Measurements from ENCODE around the gene SNAI3. TPM values are rescaled to one million over a fixed set of nuclear protein-coding genes. Genes with fewer than 3 reads are reported as not detected.

Gene SNAI3
- total and polyA plus RNA-seq, 9 of the 15 experiments (the other 6 are each of a cell fraction or from before 2014, with no cell fraction given) = 0.04 to 4.1 (median 0.80) TPM; not detected in 1

DNA sequence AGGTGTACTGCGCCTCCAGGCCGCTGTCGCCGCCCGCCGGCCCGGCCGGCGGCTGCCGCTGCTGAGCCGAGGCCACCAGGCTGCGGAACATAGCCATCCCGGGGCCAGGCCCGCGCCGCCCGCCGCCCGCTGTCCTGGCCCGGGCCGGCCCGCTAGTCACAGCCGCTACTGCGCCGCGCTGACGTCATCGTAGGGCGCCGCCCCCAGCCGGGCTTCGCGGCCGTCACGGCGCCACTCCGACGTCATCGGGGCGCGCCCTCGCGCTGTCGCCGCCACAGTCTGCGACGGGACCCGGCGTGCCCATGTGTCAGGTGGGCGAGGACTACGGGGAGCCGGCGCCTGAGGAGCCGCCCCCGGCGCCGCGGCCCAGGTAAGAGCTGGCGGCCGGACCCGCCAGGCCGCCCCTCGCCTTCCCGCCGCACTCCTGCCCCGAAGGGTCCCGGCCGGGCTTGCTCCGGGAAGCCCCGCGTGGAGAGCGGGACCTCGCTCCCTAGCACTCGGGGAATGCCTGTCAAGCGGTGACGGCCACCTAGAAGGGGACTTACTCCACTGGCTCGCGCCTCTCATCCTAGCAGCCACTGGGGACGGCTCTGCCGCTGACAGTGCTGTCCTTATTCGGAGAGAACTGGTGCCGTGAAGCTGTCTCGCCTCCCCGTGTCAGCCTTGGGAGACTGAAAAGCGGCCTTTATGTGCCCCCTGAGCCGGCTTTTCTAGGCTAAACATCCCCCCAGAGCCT lies 20.1 kb upstream of the SNAI3 start, which contains the start of the genes CTU2 and RNF166 (continued):
- TF ChIP-seq ZHX1 (conservative IDR thresholded peaks at IDR 0.05; ENCODE audit: low read length) (peak; percentile 87), FOXP1 (CRISPR knock-in tag; IDR thresholded peaks at IDR 0.05) (peak; percentile 59; the same call in 1 of the 2 replicates), TOE1 (IDR thresholded peaks at IDR 0.05; ENCODE audit: borderline replicate concordance) (no peak), TOE1 (CRISPR knock-in tag; IDR thresholded peaks at IDR 0.05; ENCODE audit: borderline replicate concordance, low read depth) (0 out of 2 replicates have a peak, but pooled peaks have one; percentile 36), PHF8 (IDR thresholded peaks at IDR 0.05; ENCODE audit: borderline replicate concordance, low read length) (peak; percentile 88; the same call in 1 of the 2 replicates), POLR2G (IDR thresholded peaks at IDR 0.05; ENCODE audit: low read depth, low read length) (peak; percentile 90), NONO (IDR thresholded peaks at IDR 0.05; ENCODE audit: low read depth in 2 of 2, low read length in 1 of 2) (peak in 1 of 2 experiments; percentile 86; a peak in 3 of 4 replicates), SIX5 (IDR thresholded peaks at IDR 0.05; ENCODE audit: borderline replicate concordance in 1 of 2, insufficient read depth in 1 of 2, low read depth in 1 of 2, low read length in 2 of 2) (peak; percentile 36 to 47; a peak in 3 of 4 replicates), FOXK2 (conservative IDR thresholded peaks at IDR 0.05 in 1 of 2, IDR thresholded peaks at IDR 0.05 in 1 of 2; ENCODE audit: low read depth in 2 of 2) (no peak; a peak in 1 of 4 replicates), ZNF398 (CRISPR knock-in tag; IDR thresholded peaks at IDR 0.05) (no peak), DACH1 (IDR thresholded peaks at IDR 0.05; ENCODE audit: partially characterized antibody) (peak; percentile 52), HOMEZ (CRISPR knock-in tag; IDR thresholded peaks at IDR 0.05) (peak; percentile 85; the same call in 1 of the 2 replicates), ZBED1 (IDR thresholded peaks at IDR 0.05) (0 out of 2 replicates have a peak, but pooled peaks have one; percentile 82), HDAC2 (IDR thresholded peaks at IDR 0.05) (peak; percentile 32; the same call in 1 of the 2 replicates), KLF10 (CRISPR knock-in tag; IDR thresholded peaks at IDR 0.05) (no peak)
- TF ChIP-seq, protein P1, sequence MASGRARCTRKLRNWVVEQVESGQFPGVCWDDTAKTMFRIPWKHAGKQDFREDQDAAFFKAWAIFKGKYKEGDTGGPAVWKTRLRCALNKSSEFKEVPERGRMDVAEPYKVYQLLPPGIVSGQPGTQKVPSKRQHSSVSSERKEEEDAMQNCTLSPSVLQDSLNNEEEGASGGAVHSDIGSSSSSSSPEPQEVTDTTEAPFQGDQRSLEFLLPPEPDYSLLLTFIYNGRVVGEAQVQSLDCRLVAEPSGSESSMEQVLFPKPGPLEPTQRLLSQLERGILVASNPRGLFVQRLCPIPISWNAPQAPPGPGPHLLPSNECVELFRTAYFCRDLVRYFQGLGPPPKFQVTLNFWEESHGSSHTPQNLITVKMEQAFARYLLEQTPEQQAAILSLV (tag; IDR thresholded peaks at IDR 0.05) = no peak
- TF ChIP-seq, protein P2, sequence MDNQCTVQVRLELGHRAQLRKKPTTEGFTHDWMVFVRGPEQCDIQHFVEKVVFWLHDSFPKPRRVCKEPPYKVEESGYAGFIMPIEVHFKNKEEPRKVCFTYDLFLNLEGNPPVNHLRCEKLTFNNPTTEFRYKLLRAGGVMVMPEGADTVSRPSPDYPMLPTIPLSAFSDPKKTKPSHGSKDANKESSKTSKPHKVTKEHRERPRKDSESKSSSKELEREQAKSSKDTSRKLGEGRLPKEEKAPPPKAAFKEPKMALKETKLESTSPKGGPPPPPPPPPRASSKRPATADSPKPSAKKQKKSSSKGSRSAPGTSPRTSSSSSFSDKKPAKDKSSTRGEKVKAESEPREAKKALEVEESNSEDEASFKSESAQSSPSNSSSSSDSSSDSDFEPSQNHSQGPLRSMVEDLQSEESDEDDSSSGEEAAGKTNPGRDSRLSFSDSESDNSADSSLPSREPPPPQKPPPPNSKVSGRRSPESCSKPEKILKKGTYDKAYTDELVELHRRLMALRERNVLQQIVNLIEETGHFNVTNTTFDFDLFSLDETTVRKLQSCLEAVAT (IDR thresholded peaks at IDR 0.05) = peak in 1 of 2 experiments; percentile 87; a peak in 1 of 4 replicates

All from K562 (cell line).